Neuronal stem cell (in vitro differentiated cells): ENCODE results near the gene RAP1GDS1.

ENCODE experiments used
- DNase-seq: peaks from one replicate; pipeline ENCODE4 v3.0.0-alpha.2; 2013; ENCODE audit warnings: low spot score
- H2AFZ ChIP-seq: one replicate; pipeline ENCODE4 v1.6.1; 2013; ENCODE audit warnings: mild to moderate bottlenecking, low read length, inconsistent platforms
- H2AK5ac ChIP-seq: 2 replicates; pipeline ENCODE4 v1.6.1; 2013; ENCODE audit warnings: low read depth, mild to moderate bottlenecking, inconsistent platforms, low read length, moderate library complexity, mixed read lengths
- H2BK120ac ChIP-seq: 2 replicates; pipeline ENCODE4 v1.6.1; 2013; ENCODE audit warnings: low read depth, mild to moderate bottlenecking, inconsistent platforms, low read length, moderate library complexity, mixed read lengths
- H2BK12ac ChIP-seq: one replicate; pipeline ENCODE4 v1.6.1; 2013; ENCODE audit warnings: low read length, inconsistent platforms
- H2BK15ac ChIP-seq: 2 replicates; pipeline ENCODE4 v1.6.1; 2013; ENCODE audit warnings: mild to moderate bottlenecking, low read length, inconsistent platforms, mixed read lengths
- H2BK5ac ChIP-seq: one replicate; pipeline ENCODE4 v1.6.1; 2013; ENCODE audit warnings: inconsistent platforms, mild to moderate bottlenecking, low read length, moderate library complexity
- H3K14ac ChIP-seq: one replicate; pipeline ENCODE4 v1.6.1; 2013; ENCODE audit warnings: low read length, inconsistent platforms
- H3K18ac ChIP-seq: 2 replicates; pipeline ENCODE4 v1.6.1; 2013; ENCODE audit warnings: low read length, inconsistent platforms
- H3K23ac ChIP-seq: 2 replicates; pipeline ENCODE4 v1.6.1; 2013; ENCODE audit warnings: low read depth, mild to moderate bottlenecking, mixed read lengths, low read length, inconsistent platforms; ENCODE audit not compliant: poor library complexity
- H3K27ac ChIP-seq: replicated peaks from 3 replicates; pipeline ENCODE4 v1.5.1; 2013; ENCODE audit warnings: low read length, inconsistent platforms
- H3K27me3 ChIP-seq, 3 experiments: 2 replicates each; pipeline ENCODE4 v1.6.1; 2013; ENCODE audit warnings: low read length in 3 of 3, mild to moderate bottlenecking in 2 of 3, inconsistent platforms in 1 of 3, low read depth in 1 of 3, mixed read lengths in 1 of 3, moderate library complexity in 1 of 3; ENCODE audit not compliant: control insufficient read depth in 3 of 3, insufficient read depth in 3 of 3
- H3K36me3 ChIP-seq, 2 donors: replicated peaks in 1 of 2; 2 replicates each; pipeline ENCODE4 v1.6.1; 2013; ENCODE audit warnings: low read length in 2 of 2; ENCODE audit not compliant: control insufficient read depth in 2 of 2, insufficient read depth in 2 of 2
- H3K4ac ChIP-seq: 2 replicates; pipeline ENCODE4 v1.6.1; 2013; ENCODE audit warnings: inconsistent platforms, mild to moderate bottlenecking, low read length, moderate library complexity
- H3K4me1 ChIP-seq, 2 donors: 1 replicate in 1 of 2; 2 replicates in 1 of 2; pipeline ENCODE4 v1.6.1; 2013; ENCODE audit warnings: low read length in 2 of 2, low read depth in 1 of 2; ENCODE audit not compliant: control insufficient read depth in 2 of 2, insufficient read depth in 1 of 2
- H3K4me2 ChIP-seq: one replicate; pipeline ENCODE4 v1.6.1; 2013; ENCODE audit warnings: mild to moderate bottlenecking, low read length, inconsistent platforms; ENCODE audit not compliant: insufficient read depth, poor library complexity, severe bottlenecking
- H3K4me3 ChIP-seq, 2 donors: 2 replicates each; pipeline ENCODE4 v1.5.1; 2013; ENCODE audit warnings: low read length in 2 of 2, mild to moderate bottlenecking in 2 of 2, inconsistent platforms in 1 of 2, moderate library complexity in 1 of 2
- H3K79me1 ChIP-seq: one replicate; pipeline ENCODE4 v1.6.1; 2013; ENCODE audit warnings: low read depth, mild to moderate bottlenecking, inconsistent platforms, low read length, moderate library complexity
- H3K9ac ChIP-seq: one replicate; pipeline ENCODE4 v1.6.1; 2013; ENCODE audit warnings: mild to moderate bottlenecking, low read depth, low read length, inconsistent platforms; ENCODE audit not compliant: poor library complexity
- H3K9me3 ChIP-seq, 2 donors: replicated peaks in 1 of 2; 2 replicates each; pipeline versions ENCODE3 to v1.6.1; 2013; ENCODE audit warnings: low read length in 2 of 2, mild to moderate bottlenecking in 2 of 2, inconsistent platforms in 1 of 2, low read depth in 1 of 2, mixed read lengths in 1 of 2, moderate library complexity in 1 of 2; ENCODE audit not compliant: control insufficient read depth in 2 of 2, insufficient read depth in 1 of 2
- H4K8ac ChIP-seq: one replicate; pipeline ENCODE4 v1.6.1; 2013; ENCODE audit warnings: low read depth, mild to moderate bottlenecking, inconsistent platforms, low read length, moderate library complexity
- H4K91ac ChIP-seq: one replicate; pipeline ENCODE4 v1.6.1; 2013; ENCODE audit warnings: low read length, low read depth, mild to moderate bottlenecking, inconsistent platforms; ENCODE audit not compliant: poor library complexity
- WGBS, 2 donors: extraction: QIAGEN DNeasy Blood & Tissue Kit; methylation state at CpG; one replicate each; pipeline ENCODE4 v1.1.7; 2013; ENCODE audit warnings: missing lambda C conversion rate in 2 of 2, mixed read lengths in 1 of 2; ENCODE audit not compliant: insufficient read length in 2 of 2, insufficient replicate concordance in 1 of 2; ENCODE audit errors: extremely low coverage in 2 of 2; 5-methylcytosine and 5-hydroxymethylcytosine counted together

The RAP1GDS1 gene

GRCh38 chr4:98343626-98344025 lies 82.4 kb downstream of the RAP1GDS1 start:
- WGBS, 2 donors, result no CpG with 5 or more reads among the region's 4 CpGs
- Histone ChIP-seq H2BK15ac (no peak overlapping the region), H2BK12ac (no peak overlapping the region), H2BK120ac (no peak overlapping the region), H3K9me3 (no peaks in the 10 kb centered on the region), H4K91ac (no peak overlapping the region), H3K36me3 (peaks cover 0 to 20% of the 10 kb centered on the region in 2 donors), H3K14ac (no peak overlapping the region), H2BK5ac (no peak overlapping the region), H3K4me3 (no peak overlapping the region), H2AK5ac (no peak overlapping the region), H3K4me1 (no peaks in the 10 kb centered on the region), H4K8ac (no peak overlapping the region), H3K9ac (no peak overlapping the region), H3K79me1 (no peaks in the 10 kb centered on the region), H2AFZ (no peak overlapping the region), H3K4me2 (no peak overlapping the region), H3K27me3 (no peaks in the 10 kb centered on the region), H3K27ac (no peak overlapping the region), H3K18ac (no peak overlapping the region), H3K4ac (no peak overlapping the region), H3K23ac (no peak overlapping the region)
- DNase-seq, result no peak

GRCh38 chr4:98345838-98346237 lies 84.7 kb downstream of the RAP1GDS1 start:
- H3K4me2 ChIP-seq, result no peak overlapping the region
- H3K79me1 ChIP-seq, result no peaks in the 10 kb centered on the region
- no peaks in the 10 kb centered on the region for H3K4me1 ChIP-seq
- no peak overlapping the region for H3K23ac ChIP-seq
- no peak overlapping the region for H3K18ac ChIP-seq
- no peak overlapping the region for H2BK5ac ChIP-seq
- no peak overlapping the region for H3K9ac ChIP-seq
- no peak overlapping the region for H4K91ac ChIP-seq
- no peak for DNase-seq
- H4K8ac ChIP-seq, result no peak overlapping the region
- peaks cover 0 to 20% of the 10 kb centered on the region in 2 donors for H3K36me3 ChIP-seq
- WGBS, 2 donors, result no CpG with 5 or more reads among the region's 3 CpGs
- H3K9me3 ChIP-seq, result no peaks in the 10 kb centered on the region
- no peak overlapping the region for H3K4me3 ChIP-seq
- H2AK5ac ChIP-seq, result no peak overlapping the region
- no peak overlapping the region for H3K27ac ChIP-seq
- H3K14ac ChIP-seq, result no peak overlapping the region
- H2AFZ ChIP-seq, result no peak overlapping the region
- H2BK120ac ChIP-seq, result no peak overlapping the region
- H3K27me3 ChIP-seq, result no peaks in the 10 kb centered on the region
- H2BK12ac ChIP-seq, result no peak overlapping the region
- H2BK15ac ChIP-seq, result no peak overlapping the region
- no peak overlapping the region for H3K4ac ChIP-seq

GRCh38 chr4:98352396-98352795 lies 91.2 kb downstream of the RAP1GDS1 start:
- no peak overlapping the region for H2BK12ac ChIP-seq
- no peak overlapping the region for H3K18ac ChIP-seq
- no peak overlapping the region for H2AFZ ChIP-seq
- H2BK5ac ChIP-seq, result no peak overlapping the region
- H3K4me2 ChIP-seq, result no peak overlapping the region
- 100% methylated on average over 1 of the region's 7 CpGs; no CpG with 5 or more reads in 1 of the 2 donors for WGBS, 2 donors
- no peaks in the 10 kb centered on the region for H3K79me1 ChIP-seq
- H3K9ac ChIP-seq, result no peak overlapping the region
- H3K4ac ChIP-seq, result no peak overlapping the region
- H3K23ac ChIP-seq, result no peak overlapping the region
- H3K9me3 ChIP-seq, result no peaks in the 10 kb centered on the region
- H2BK15ac ChIP-seq, result no peak overlapping the region
- H2BK120ac ChIP-seq, result no peak overlapping the region
- H3K4me3 ChIP-seq, result no peak overlapping the region
- no peaks in the 10 kb centered on the region for H3K4me1 ChIP-seq
- H4K8ac ChIP-seq, result no peak overlapping the region
- H3K27ac ChIP-seq, result no peak overlapping the region
- H2AK5ac ChIP-seq, result no peak overlapping the region
- peaks cover 0 to 13% of the 10 kb centered on the region in 2 donors for H3K36me3 ChIP-seq
- H4K91ac ChIP-seq, result no peak overlapping the region
- DNase-seq, result no peak
- H3K27me3 ChIP-seq, result no peaks in the 10 kb centered on the region
- no peak overlapping the region for H3K14ac ChIP-seq

DNA sequence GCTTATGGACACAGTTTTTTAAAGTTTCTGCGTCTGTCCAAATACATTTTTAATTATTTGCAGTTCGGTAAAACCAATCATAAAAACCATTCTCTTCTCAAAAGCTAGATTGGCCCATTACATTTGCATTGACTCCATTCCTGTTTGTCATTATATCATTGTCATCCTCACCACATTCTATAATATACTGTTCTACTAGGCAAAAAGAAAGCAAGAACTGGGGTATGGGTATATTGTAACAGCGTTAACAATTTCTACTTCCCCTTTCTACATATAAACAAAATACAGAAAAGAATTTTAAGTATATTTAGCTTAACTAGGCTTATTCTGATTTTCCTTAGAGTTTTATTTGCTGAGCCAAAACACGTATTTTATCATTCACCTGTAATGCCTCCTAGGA lies 91.8 kb downstream of the RAP1GDS1 start:
- no peak overlapping the region for H3K23ac ChIP-seq
- H3K27ac ChIP-seq, result no peak overlapping the region

More for the DNA sequence above, 91.8 kb downstream of the RAP1GDS1 start:
- Histone ChIP-seq H2BK5ac (no peak overlapping the region), H2AFZ (no peak overlapping the region), H3K79me1 (no peaks in the 10 kb centered on the region), H3K36me3 (peaks cover 0 to 13% of the 10 kb centered on the region in 2 donors), H3K4ac (no peak overlapping the region), H4K91ac (no peak overlapping the region), H3K18ac (no peak overlapping the region), H3K27me3 (no peaks in the 10 kb centered on the region), H3K14ac (no peak overlapping the region), H3K4me3 (no peak overlapping the region), H2BK15ac (no peak overlapping the region), H3K9me3 (no peaks in the 10 kb centered on the region), H2AK5ac (no peak overlapping the region), H3K4me2 (no peak overlapping the region), H3K4me1 (no peaks in the 10 kb centered on the region), H2BK12ac (no peak overlapping the region), H2BK120ac (no peak overlapping the region), H3K9ac (no peak overlapping the region), H4K8ac (no peak overlapping the region)
- no CpG with 5 or more reads among the region's 4 CpGs for WGBS, 2 donors
- no peak for DNase-seq
